ENCODE measurements around the gene ZNF25.

DNA sequence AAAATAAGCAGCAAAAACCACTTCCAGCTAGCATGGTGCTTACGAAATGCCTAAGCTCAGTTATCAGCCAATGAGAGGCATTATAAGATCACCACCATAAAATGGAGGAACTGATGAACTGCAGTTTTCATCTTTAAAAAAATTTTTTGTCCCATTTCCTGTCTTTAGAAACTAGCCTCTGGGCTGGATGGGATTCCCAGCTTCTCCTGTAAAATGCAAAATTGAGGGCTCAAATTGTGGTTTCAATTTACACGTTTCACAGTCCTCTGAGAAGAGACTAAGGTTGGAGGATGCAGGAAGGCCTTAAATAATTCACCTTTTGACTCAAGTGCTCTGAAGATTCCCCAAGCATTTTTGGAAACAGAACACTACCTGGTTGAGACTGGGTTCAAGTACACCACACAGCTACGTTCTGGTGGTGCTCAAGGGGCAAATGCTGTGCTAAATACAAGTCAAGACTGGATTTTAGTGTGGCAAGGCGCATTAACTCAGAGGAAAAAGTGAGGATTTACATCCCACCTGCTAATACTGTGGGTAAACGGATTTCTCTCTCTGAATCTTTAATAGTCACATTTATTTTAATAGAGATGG, 951 bp downstream of the ZNF25 start:
- TF ChIP-seq EZH2 (IDR thresholded peaks at IDR 0.05) (no peak), POLR2AphosphoS5 (IDR thresholded peaks at IDR 0.05; ENCODE audit: borderline replicate concordance, low read depth, low read length) (no peak)
